Stimulated activated CD8-positive, alpha-beta memory T cell treated with anti-CD3 and anti-CD28 coated beads, Interleukin-7, amount 100 ng/mL, for 24 hours (primary cell): Measurements from ENCODE around the gene DDB1.
"Not testable (repeated sequence)": the region's sequence is repeated elsewhere in the genome, so short reads cannot be mapped to it uniquely, and the experiment has no call there.

Experiments
- DNase-seq: peaks from one replicate; pipeline ENCODE4 v3.0.0-alpha.2; 2020; ENCODE audit warnings: low read depth

Gene DDB1

DNA sequence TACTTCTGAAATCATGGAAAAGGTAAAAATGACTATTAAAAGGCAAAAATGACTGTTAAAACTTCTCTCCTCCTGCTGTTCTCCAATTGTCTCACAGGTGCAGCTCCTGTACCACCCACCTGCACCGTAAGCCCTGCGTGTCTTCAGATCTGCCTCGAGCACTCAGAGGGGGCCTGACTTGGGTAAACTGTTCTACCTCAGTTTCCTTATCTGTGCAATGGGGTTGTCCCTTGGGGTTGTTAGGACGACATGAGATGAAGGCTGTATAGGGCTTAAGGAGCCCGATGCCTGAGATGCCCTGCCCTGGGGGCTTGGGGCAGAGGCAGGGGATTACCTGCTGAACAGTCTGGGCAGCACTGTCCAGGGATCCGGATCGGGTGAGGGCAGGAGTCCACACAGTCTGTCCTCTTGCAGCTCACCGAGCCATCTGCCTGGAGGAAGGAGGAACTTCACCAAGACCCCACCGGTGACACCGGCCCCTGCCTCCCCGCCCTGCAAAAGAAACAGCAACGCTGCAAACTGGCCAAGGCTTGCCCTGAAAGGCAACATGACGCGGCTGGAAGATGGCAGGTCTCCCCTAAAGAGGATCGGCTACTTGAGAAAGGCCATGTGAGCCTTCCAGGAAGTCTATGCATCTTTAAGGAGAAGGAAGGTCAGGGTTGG, 64.2 kb downstream of the DDB1 start:
- DNase-seq: no peak

DNA sequence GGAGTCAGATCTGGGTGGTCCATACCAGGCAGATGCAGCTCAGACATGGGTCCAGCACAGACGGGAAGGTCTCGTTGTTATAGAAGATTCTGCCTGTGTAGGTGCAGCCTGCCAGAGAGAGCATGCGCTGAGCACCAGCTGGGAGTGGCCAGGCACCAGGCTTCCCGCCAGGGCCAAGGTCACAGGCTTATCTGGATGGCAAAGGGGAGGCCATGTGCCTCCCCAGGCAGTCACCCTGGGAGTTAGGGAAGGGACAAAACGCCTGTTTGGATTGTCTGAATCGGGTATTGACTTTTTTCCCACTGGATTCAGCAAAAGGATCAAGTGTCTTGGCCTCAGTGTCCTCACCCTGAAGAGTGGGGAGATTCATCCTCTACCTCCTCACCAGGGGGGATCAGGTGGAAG, 65.5 kb downstream of the DDB1 start:
- no peak for DNase-seq

DNA sequence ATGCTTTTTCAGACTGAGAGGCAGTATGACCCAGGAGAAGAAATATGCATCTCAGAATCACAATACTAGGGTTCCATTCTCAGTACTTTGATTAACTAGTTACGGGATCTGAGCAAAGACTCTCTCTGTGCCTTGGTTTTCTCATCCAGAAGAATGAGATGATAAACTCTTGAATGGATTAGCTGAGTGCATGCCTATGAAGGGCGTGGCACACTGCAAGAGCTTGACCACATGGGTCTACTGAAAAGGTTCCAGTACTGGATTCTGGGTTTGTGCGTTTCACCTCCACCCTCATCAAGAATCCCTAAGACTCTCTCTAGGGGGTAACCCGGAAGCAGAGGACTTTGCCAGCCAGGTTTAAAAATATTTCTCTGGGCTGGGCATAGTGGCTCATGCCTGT, 66.3 kb downstream of the DDB1 start:
- DNase-seq: no peak

DNA sequence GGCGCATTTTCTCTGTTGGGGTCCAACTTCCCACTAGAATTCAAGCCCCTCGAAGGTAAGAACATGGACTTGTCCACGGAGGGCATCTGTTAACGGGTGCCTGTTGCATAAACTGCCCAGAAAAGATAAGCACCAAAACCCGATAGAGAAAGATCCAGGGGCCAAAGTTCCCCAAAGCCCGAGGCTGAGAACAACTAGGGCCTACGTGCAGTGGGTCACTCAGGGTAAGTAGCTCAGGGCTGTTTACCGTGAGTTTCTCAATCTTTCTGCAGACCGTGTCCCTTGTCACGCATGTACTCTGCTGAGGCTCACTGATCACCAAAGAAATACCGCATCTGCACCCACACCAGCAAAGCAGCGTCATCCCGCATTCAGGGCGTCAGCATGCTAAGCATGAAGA, 67.5 kb downstream of the DDB1 start:
- no peak for DNase-seq

- DNase-seq: no peak
Observed at GRCh38 chr11:61264795-61265194, 68.1 kb downstream of the DDB1 start.

DNA sequence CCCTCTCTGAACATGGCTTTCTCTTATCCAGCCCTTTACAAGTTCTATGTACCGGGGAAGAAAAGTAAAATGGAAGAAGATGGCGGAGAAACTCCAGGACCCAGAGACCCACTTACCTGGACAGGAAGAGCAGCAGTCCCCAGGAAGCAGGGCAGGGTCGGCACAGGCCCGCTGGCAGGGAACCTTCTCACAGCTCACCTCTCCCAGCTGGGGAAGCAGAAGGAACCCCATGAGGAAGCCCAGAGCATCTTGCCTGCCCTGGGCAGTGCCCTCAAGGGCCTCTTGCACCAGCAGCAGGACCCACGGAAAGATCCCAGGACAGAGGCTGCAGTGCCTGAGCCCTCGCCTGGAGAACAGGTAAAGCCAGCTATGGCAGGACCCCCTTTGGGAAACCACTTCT, 68.5 kb downstream of the DDB1 start:
- DNase-seq: no peak

DNA sequence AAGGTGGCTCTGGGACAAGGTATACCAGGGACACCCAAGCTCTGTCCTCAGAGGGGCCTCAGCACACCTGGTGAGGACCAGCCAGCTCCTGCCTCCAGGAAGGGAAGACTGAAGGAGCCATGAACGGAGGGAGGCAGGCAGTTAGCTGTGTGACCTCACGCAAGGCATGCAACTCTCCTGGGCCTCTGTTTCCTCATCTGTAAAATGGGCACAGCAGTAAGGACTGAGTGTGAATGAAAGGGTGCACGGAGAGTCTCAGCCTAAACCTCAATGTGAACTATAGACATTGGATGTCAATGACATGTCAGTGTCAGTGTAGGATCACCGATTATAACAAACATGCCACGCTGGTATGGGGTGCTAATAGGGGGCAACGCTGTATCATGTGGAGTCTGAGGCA, 73.5 kb downstream of the DDB1 start:
- no peak for DNase-seq

GRCh38 chr11:61258546-61258945, 74.4 kb downstream of the DDB1 start:
- no peak for DNase-seq

DNA sequence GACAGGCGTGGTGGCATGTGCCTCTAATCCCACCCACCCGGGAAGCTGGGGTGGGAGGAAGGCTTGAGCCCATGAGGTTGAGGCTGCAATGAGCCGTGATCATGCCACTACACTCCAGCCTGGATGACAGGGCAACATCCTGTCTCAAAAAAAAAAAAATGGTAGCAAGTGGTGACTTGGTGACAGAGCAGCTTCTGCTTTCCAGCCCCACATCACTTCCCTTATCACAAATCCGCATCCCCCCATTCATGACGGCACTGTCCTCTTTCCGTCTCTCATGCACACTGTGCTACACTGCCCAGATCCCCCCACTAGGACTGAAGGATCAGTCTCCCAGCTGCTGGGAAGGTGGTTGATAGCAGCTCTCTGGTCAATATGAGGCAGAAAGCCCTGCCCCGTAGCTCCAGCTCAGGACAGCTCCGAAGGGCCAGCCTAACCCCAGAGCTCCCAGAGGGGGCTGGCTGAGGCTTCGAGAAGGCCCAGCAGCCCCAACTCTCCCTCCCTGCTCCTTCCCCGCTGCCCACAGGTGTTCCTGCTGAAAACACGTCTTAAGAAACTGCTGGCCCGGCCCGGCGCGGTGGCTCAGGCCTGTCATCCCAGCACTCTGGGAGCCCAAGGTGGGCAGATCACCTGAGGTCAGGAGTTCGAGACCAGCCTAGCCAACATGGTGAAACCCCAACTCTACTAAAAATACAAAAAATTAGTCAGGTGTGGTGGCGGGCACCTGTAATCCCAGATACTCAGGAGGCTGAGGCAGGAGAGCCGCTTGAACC, 76.0 kb downstream of the DDB1 start:
- DNase-seq: no peak

- DNase-seq: peak; percentile 34
Observed at GRCh38 chr11:61254403-61255025, 78.4 kb downstream of the DDB1 start.

GRCh38 chr11:61252332-61252731, 80.6 kb downstream of the DDB1 start:
- DNase-seq: not testable (repeated sequence)

DNA sequence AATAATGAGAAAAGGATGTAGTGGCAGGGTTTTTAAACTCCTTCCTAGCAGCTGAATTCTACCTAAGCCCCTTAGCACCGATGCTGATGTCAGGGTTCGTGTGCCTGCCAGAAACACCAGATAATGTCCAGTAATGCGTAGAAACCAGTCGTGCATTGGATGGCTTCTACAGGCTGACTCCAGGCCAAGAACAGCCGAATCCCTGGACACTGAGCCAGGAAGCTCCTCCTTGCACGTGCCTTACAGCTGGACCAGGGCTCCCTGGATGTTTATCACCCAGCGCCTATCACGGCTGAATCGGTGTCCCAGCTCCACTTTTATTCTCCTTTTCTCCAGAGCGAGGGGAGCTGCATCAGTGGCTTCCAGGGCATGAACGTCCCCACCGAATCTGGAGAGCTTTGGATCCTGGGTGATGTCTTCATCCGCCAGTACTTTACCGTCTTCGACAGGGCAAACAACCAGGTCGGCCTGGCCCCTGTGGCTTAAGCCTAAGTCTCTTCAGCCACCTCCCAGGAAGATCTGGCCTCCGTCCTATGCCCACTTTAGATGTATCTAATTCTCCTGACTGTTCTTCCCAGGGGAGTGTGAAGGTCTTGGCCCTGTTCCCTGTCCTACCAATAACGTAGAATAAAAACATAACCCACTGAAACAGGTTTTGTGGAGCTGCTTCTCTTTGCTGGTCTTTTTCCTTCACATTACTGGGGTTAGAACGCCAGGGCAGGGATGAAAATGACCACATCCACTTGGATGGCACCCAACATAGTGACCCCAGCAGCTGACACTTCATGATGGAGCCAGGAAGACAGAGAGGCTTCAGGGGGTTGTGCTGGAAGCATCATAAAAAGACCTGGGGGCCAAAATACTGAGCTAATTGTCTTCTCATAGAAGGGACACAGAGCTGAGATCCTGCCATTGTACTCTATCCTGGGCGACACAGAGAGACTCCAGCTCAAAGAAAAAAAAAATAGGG, 81.8 kb downstream of the DDB1 start:
- not testable (repeated sequence) for DNase-seq
